HEK293 (cell line): Measurements from ENCODE around the gene DNAJB6.

Experiments used
- ATF2 ChIP-seq: fragments of 450-650 bp; formaldehyde crosslinking; IDR thresholded peaks from 2 replicates; pipeline ENCODE4 v1.5.1; 2016; ENCODE audit warnings: missing biosample characterization, missing genetic modification characterization, low read depth
- CTCF ChIP-seq: fragments of 450-650 bp; formaldehyde crosslinking; IDR thresholded peaks from 2 replicates; pipeline ENCODE4 v1.5.1; 2016; ENCODE audit warnings: missing biosample characterization, missing genetic modification characterization
- KLF9 ChIP-seq: fragments of 450-650 bp; formaldehyde crosslinking; IDR thresholded peaks from 2 replicates; pipeline ENCODE4 v1.5.1; 2016; ENCODE audit warnings: missing biosample characterization, missing genetic modification characterization, low read depth
- REST ChIP-seq: fragments of 450-650 bp; formaldehyde crosslinking; IDR thresholded peaks from 2 replicates; pipeline ENCODE4 v1.5.1; 2016; ENCODE audit warnings: missing biosample characterization, missing genetic modification characterization
- YY1 ChIP-seq: fragments of 450-650 bp; formaldehyde crosslinking; IDR thresholded peaks from 2 replicates; pipeline ENCODE4 v1.5.1; 2018; ENCODE audit warnings: missing biosample characterization, missing genetic modification characterization
- ZNF157 ChIP-seq: fragments of 450-650 bp; formaldehyde crosslinking; IDR thresholded peaks from 2 replicates; pipeline ENCODE4 v1.5.1; 2016; ENCODE audit warnings: missing biosample characterization, missing genetic modification characterization
- ZNF23 ChIP-seq: fragments of 450-650 bp; formaldehyde crosslinking; IDR thresholded peaks from 2 replicates; pipeline ENCODE4 v1.5.1; 2016; ENCODE audit warnings: missing biosample characterization, missing genetic modification characterization, borderline replicate concordance
- ZNF24 ChIP-seq: fragments of 450-650 bp; formaldehyde crosslinking; IDR thresholded peaks from 2 replicates; pipeline ENCODE4 v1.5.1; 2016; ENCODE audit warnings: missing biosample characterization, missing genetic modification characterization
- ZNF654 ChIP-seq: fragments of 450-650 bp; formaldehyde crosslinking; IDR thresholded peaks from 2 replicates; pipeline ENCODE4 v1.5.1; 2016; ENCODE audit warnings: low read depth, missing biosample characterization, missing genetic modification characterization
- TF ChIP-seq, protein P1 (sequence below): fragments of 450-650 bp; formaldehyde crosslinking; IDR thresholded peaks from 2 replicates; pipeline ENCODE4 v1.5.1; 2016; ENCODE audit warnings: missing biosample characterization, missing genetic modification characterization
- TF ChIP-seq, protein P2 (sequence below): fragments of 450-650 bp; formaldehyde crosslinking; IDR thresholded peaks from 2 replicates; pipeline ENCODE4 v1.5.1; 2016; ENCODE audit warnings: missing biosample characterization, missing genetic modification characterization

- no peak for TF ChIP-seq ZNF157 (tag by site-specific recombination)
- no peak for TF ChIP-seq ATF2 (tag by site-specific recombination)
- no peak for TF ChIP-seq ZNF24 (tag by site-specific recombination)
- TF ChIP-seq KLF9 (tag by site-specific recombination), result no peak
- no peak for TF ChIP-seq ZNF654 (tag by site-specific recombination)
- TF ChIP-seq YY1 (tag by site-specific recombination), result no peak
- TF ChIP-seq, protein P1, sequence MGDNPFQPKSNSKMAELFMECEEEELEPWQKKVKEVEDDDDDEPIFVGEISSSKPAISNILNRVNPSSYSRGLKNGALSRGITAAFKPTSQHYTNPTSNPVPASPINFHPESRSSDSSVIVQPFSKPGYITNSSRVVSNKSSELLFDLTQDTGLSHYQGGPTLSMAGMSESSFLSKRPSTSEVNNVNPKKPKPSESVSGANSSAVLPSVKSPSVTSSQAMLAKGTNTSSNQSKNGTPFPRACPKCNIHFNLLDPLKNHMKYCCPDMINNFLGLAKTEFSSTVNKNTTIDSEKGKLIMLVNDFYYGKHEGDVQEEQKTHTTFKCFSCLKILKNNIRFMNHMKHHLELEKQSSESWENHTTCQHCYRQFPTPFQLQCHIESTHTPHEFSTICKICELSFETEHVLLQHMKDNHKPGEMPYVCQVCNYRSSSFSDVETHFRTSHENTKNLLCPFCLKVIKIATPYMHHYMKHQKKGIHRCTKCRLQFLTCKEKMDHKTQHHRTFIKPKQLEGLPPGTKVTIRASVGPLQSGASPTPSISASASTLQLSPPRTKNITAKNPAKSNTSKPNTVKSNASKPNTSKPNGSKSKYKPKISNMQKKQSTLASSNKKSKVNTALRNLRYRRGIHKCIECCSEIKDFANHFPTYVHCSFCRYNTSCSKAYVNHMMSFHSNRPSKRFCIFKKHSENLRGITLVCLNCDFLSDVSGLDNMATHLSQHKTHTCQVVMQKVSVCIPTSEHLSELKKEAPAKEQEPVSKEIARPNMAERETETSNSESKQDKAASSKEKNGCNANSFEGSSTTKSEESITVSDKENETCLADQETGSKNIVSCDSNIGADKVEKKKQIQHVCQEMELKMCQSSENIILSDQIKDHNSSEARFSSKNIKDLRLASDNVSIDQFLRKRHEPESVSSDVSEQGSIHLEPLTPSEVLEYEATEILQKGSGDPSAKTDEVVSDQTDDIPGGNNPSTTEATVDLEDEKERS (tag by site-specific recombination), result no peak
- no peak for TF ChIP-seq ZNF23 (tag by site-specific recombination)
- TF ChIP-seq, protein P2, sequence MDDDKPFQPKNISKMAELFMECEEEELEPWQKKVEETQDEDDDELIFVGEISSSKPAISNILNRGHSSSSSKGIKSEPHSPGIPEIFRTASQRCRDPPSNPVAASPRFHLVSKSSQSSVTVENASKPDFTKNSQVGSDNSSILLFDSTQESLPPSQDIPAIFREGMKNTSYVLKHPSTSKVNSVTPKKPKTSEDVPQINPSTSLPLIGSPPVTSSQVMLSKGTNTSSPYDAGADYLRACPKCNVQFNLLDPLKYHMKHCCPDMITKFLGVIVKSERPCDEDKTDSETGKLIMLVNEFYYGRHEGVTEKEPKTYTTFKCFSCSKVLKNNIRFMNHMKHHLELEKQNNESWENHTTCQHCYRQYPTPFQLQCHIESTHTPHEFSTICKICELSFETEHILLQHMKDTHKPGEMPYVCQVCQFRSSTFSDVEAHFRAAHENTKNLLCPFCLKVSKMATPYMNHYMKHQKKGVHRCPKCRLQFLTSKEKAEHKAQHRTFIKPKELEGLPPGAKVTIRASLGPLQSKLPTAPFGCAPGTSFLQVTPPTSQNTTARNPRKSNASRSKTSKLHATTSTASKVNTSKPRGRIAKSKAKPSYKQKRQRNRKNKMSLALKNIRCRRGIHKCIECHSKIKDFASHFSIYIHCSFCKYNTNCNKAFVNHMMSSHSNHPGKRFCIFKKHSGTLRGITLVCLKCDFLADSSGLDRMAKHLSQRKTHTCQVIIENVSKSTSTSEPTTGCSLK (tag by site-specific recombination), result no peak
- TF ChIP-seq CTCF (tag by site-specific recombination), result no peak
- TF ChIP-seq REST (tag by site-specific recombination), result no peak
Observed at GRCh38 chr7:157335991-157336382, 817 bp upstream of the DNAJB6 start.
